Measurements from ENCODE around the gene OBP2A.

Gene OBP2A

GRCh38 chr9:135563039-135563476, 17.1 kb downstream of the OBP2A start:
- Mint-ChIP-seq H3K4me3 (no peak overlapping the region), H3K9me3 (no peaks in the 10 kb centered on the region), H3K4me1 (no peaks in the 10 kb centered on the region), H3K36me3 (no peaks in the 10 kb centered on the region), H3K27ac (no peak overlapping the region), H3K27me3 (peaks cover 18 to 24% of the 10 kb centered on the region in 2 donors)
- DNase-seq (no peak), ATAC-seq (replicated peaks) (no peak)

- Mint-ChIP-seq H3K27ac (no peak overlapping the region), H3K36me3 (no peaks in the 10 kb centered on the region), H3K27me3 (peaks cover 18 to 24% of the 10 kb centered on the region in 2 donors), H3K4me3 (no peak overlapping the region), H3K9me3 (peaks cover 0 to under 1% of the 10 kb centered on the region in 2 donors), H3K4me1 (no peaks in the 10 kb centered on the region)
- ATAC-seq (replicated peaks) (no peak), DNase-seq (no peak)
Measured at GRCh38 chr9:135563858-135564257, 17.9 kb downstream of the OBP2A start.

- Mint-ChIP-seq H3K36me3 (no peaks in the 10 kb centered on the region), H3K4me1 (no peaks in the 10 kb centered on the region), H3K27me3 (peaks cover 14 to 16% of the 10 kb centered on the region in 2 donors), H3K27ac (no peak overlapping the region), H3K4me3 (no peak overlapping the region), H3K9me3 (peaks cover 5 to 6% of the 10 kb centered on the region in 2 donors)
- DNase-seq (no peak), ATAC-seq (replicated peaks) (no peak)
Measured at GRCh38 chr9:135565141-135565628, 19.3 kb downstream of the OBP2A start.

GRCh38 chr9:135565636-135566035, 19.7 kb downstream of the OBP2A start:
- DNase-seq (no peak), ATAC-seq (replicated peaks) (no peak)
- Mint-ChIP-seq H3K9me3 (peaks cover 5 to 6% of the 10 kb centered on the region in 2 donors), H3K36me3 (no peaks in the 10 kb centered on the region), H3K27ac (no peak overlapping the region), H3K27me3 (peaks cover 14 to 16% of the 10 kb centered on the region in 2 donors), H3K4me3 (no peak overlapping the region), H3K4me1 (no peaks in the 10 kb centered on the region)

- Mint-ChIP-seq H3K27ac (no peak overlapping the region), H3K9me3 (peaks cover 5 to 6% of the 10 kb centered on the region in 2 donors), H3K36me3 (no peaks in the 10 kb centered on the region), H3K4me3 (no peak overlapping the region), H3K4me1 (no peaks in the 10 kb centered on the region), H3K27me3 (peaks cover 14 to 16% of the 10 kb centered on the region in 2 donors)
- ATAC-seq (replicated peaks) (no peak), DNase-seq (no peak)
Measured at GRCh38 chr9:135566552-135566951, 20.6 kb downstream of the OBP2A start.

- no peak overlapping the region for H3K27ac Mint-ChIP-seq
- peaks cover 14 to 16% of the 10 kb centered on the region in 2 donors for H3K27me3 Mint-ChIP-seq
- H3K9me3 Mint-ChIP-seq = peaks cover 5 to 6% of the 10 kb centered on the region in 2 donors
- no peaks in the 10 kb centered on the region for H3K36me3 Mint-ChIP-seq
- no peak for ATAC-seq (replicated peaks)
- H3K4me3 Mint-ChIP-seq = no peak overlapping the region
- no peaks in the 10 kb centered on the region for H3K4me1 Mint-ChIP-seq
- DNase-seq = no peak
Measured at GRCh38 chr9:135567311-135567710, 21.4 kb downstream of the OBP2A start.

GRCh38 chr9:135568026-135568425, 22.1 kb downstream of the OBP2A start:
- Mint-ChIP-seq H3K9me3 (peaks cover 5 to 6% of the 10 kb centered on the region in 2 donors), H3K36me3 (no peaks in the 10 kb centered on the region), H3K4me3 (no peak overlapping the region), H3K27me3 (peaks cover 14 to 16% of the 10 kb centered on the region in 2 donors), H3K27ac (no peak overlapping the region), H3K4me1 (no peaks in the 10 kb centered on the region)
- DNase-seq = no peak
- ATAC-seq (replicated peaks) = no peak

- peaks cover 5 to 6% of the 10 kb centered on the region in 2 donors for H3K9me3 Mint-ChIP-seq
- no peaks in the 10 kb centered on the region for H3K4me1 Mint-ChIP-seq
Measured at GRCh38 chr9:135570456-135570855, 24.5 kb downstream of the OBP2A start.

GRCh38 chr9:135572233-135572632, 26.3 kb downstream of the OBP2A start:
- ATAC-seq (replicated peaks) = no peak
- H3K36me3 Mint-ChIP-seq = no peaks in the 10 kb centered on the region
- H3K4me1 Mint-ChIP-seq = no peaks in the 10 kb centered on the region
- H3K4me3 Mint-ChIP-seq = no peak overlapping the region
- no peak for DNase-seq
- peaks cover 5 to 6% of the 10 kb centered on the region in 2 donors for H3K9me3 Mint-ChIP-seq
- H3K27me3 Mint-ChIP-seq = peaks cover 0 to 3% of the 10 kb centered on the region in 2 donors
- H3K27ac Mint-ChIP-seq = no peak overlapping the region

More at GRCh38 chr9:135570456-135570855, 24.5 kb downstream of the OBP2A start:
- DNase-seq (no peak), ATAC-seq (replicated peaks) (no peak)
- Mint-ChIP-seq H3K27ac (no peak overlapping the region), H3K4me3 (no peak overlapping the region), H3K27me3 (peaks cover 4 to 8% of the 10 kb centered on the region in 2 donors), H3K36me3 (no peaks in the 10 kb centered on the region)

GRCh38 chr9:135573124-135573523, 27.2 kb downstream of the OBP2A start:
- ATAC-seq (replicated peaks) = no peak
- Mint-ChIP-seq H3K4me3 (no peak overlapping the region), H3K36me3 (no peaks in the 10 kb centered on the region), H3K4me1 (no peaks in the 10 kb centered on the region), H3K9me3 (peaks cover 5 to 6% of the 10 kb centered on the region in 2 donors), H3K27ac (no peak overlapping the region), H3K27me3 (peaks cover 0 to 3% of the 10 kb centered on the region in 2 donors)
- DNase-seq = no peak

GRCh38 chr9:135574331-135574730, 28.4 kb downstream of the OBP2A start:
- Mint-ChIP-seq H3K27ac (no peak overlapping the region), H3K27me3 (no peaks in the 10 kb centered on the region), H3K4me1 (no peaks in the 10 kb centered on the region), H3K36me3 (no peaks in the 10 kb centered on the region), H3K4me3 (no peak overlapping the region), H3K9me3 (peaks cover under 1% of the 10 kb centered on the region in 2 donors)
- DNase-seq = no peak
- ATAC-seq (replicated peaks) = no peak

- ATAC-seq (replicated peaks) (no peak), DNase-seq (no peak)
- no peaks in the 10 kb centered on the region for H3K36me3 Mint-ChIP-seq
- H3K27me3 Mint-ChIP-seq = no peaks in the 10 kb centered on the region
- H3K27ac Mint-ChIP-seq = no peak overlapping the region
- H3K4me1 Mint-ChIP-seq = no peaks in the 10 kb centered on the region
- no peaks in the 10 kb centered on the region for H3K9me3 Mint-ChIP-seq
- H3K4me3 Mint-ChIP-seq = no peak overlapping the region
Measured at GRCh38 chr9:135574943-135575342, 29.0 kb downstream of the OBP2A start.

- DNase-seq (no peak), ATAC-seq (replicated peaks) (no peak)
- Mint-ChIP-seq H3K9me3 (no peaks in the 10 kb centered on the region), H3K27me3 (no peaks in the 10 kb centered on the region), H3K27ac (no peak overlapping the region), H3K4me3 (no peak overlapping the region), H3K4me1 (no peaks in the 10 kb centered on the region), H3K36me3 (no peaks in the 10 kb centered on the region)
Measured at GRCh38 chr9:135575995-135576631, 30.2 kb downstream of the OBP2A start.

- Mint-ChIP-seq H3K27ac (no peak overlapping the region), H3K36me3 (no peaks in the 10 kb centered on the region), H3K9me3 (no peaks in the 10 kb centered on the region), H3K27me3 (no peaks in the 10 kb centered on the region), H3K4me1 (no peaks in the 10 kb centered on the region), H3K4me3 (no peak overlapping the region)
- DNase-seq (no peak), ATAC-seq (replicated peaks) (no peak)
Measured at GRCh38 chr9:135577256-135577655, 31.3 kb downstream of the OBP2A start.

- DNase-seq (no peak), ATAC-seq (replicated peaks) (no peak)
- H3K9me3 Mint-ChIP-seq = no peaks in the 10 kb centered on the region
- no peaks in the 10 kb centered on the region for H3K4me1 Mint-ChIP-seq
- H3K27ac Mint-ChIP-seq = no peak overlapping the region
- no peaks in the 10 kb centered on the region for H3K36me3 Mint-ChIP-seq
- no peak overlapping the region for H3K4me3 Mint-ChIP-seq
- H3K27me3 Mint-ChIP-seq = peaks cover 0 to 7% of the 10 kb centered on the region in 2 donors
Measured at GRCh38 chr9:135579356-135579755, 33.4 kb downstream of the OBP2A start.

All from stimulated activated naive B cell treated with anti-CD40 and anti-IgM and Interleukin-4, amounts not matched to agents 10 μg/mL and 1 μg/mL and 100 μg/mL, for 72 hours (primary cell).